ENCODE data around the gene R3HDML.
A peak's percentile ranks its signal among the peaks of the same experiment; 100 is the strongest.
"Not testable (repeated sequence)": the region's sequence is repeated elsewhere in the genome, so short reads cannot be mapped to it uniquely, and the experiment has no call there.

The R3HDML gene

GRCh38 chr20:44310664-44311639 lies 25.9 kb upstream of the R3HDML start, which contains the start of gene FITM2:
FITM2 (minus strand) TSS chr20:44311202; CDS start chr20:44311148, 54 bp downstream.
- TF ChIP-seq ZNF274 (IDR thresholded peaks at IDR 0.05; ENCODE audit: low read depth, low read length) (no peak), SUZ12 (IDR thresholded peaks at IDR 0.05; ENCODE audit: extremely low read depth, insufficient read depth, insufficient read length) (no peak), YY1 (IDR thresholded peaks at IDR 0.05; ENCODE audit: insufficient read depth, insufficient read length) (no peak)
- Histone ChIP-seq H3K9me3 (ENCODE audit: insufficient read depth, low read length) (no peaks in the 10 kb centered on the region), H3K4me3 (ENCODE audit: insufficient read length, low read depth) (peak within 1 kb of the TSS; percentile 99), H3K27me3 (ENCODE audit: insufficient read depth, insufficient read length) (peaks cover 15% of the 10 kb centered on the region), H3K9ac (ENCODE audit: insufficient read length, low read depth) (peak within 1 kb of the TSS; percentile 98), H3K36me3 (ENCODE audit: insufficient read depth, insufficient read length, low read length) (peaks cover 7% of the 10 kb centered on the region), H3K4me1 (ENCODE audit: insufficient read depth, insufficient read length) (peaks cover 4% of the 10 kb centered on the region)
- DNase-seq (ENCODE audit: low read depth, low spot score), result peak; percentile 97

GRCh38 chr20:44314870-44315269 lies 22.0 kb upstream of the R3HDML start:
- peaks cover 3% of the 10 kb centered on the region; the same call in 1 of the 2 replicates for H3K9me3 ChIP-seq (ENCODE audit: insufficient read depth, low read length)
- no peak overlapping the region for H3K9ac ChIP-seq (ENCODE audit: insufficient read length, low read depth)
- H3K27me3 ChIP-seq (ENCODE audit: insufficient read depth, insufficient read length), result peaks cover 15% of the 10 kb centered on the region
- H3K4me1 ChIP-seq (ENCODE audit: insufficient read depth, insufficient read length), result peaks cover 4% of the 10 kb centered on the region
- no peak for TF ChIP-seq YY1 (IDR thresholded peaks at IDR 0.05; ENCODE audit: insufficient read depth, insufficient read length)
- TF ChIP-seq ZNF274 (IDR thresholded peaks at IDR 0.05; ENCODE audit: low read depth, low read length), result no peak
- TF ChIP-seq SUZ12 (IDR thresholded peaks at IDR 0.05; ENCODE audit: extremely low read depth, insufficient read depth, insufficient read length), result no peak
- H3K4me3 ChIP-seq (ENCODE audit: insufficient read length, low read depth), result no peak overlapping the region
- no peak for DNase-seq (ENCODE audit: low read depth, low spot score)
- no peaks in the 10 kb centered on the region for H3K36me3 ChIP-seq (ENCODE audit: insufficient read depth, insufficient read length, low read length)

GRCh38 chr20:44319839-44320422 lies 16.9 kb upstream of the R3HDML start:
- H3K9me3 ChIP-seq (ENCODE audit: insufficient read depth, low read length), result peaks cover 10% of the 10 kb centered on the region; the same call in 1 of the 2 replicates
- no peak overlapping the region for H3K4me3 ChIP-seq (ENCODE audit: insufficient read length, low read depth)
- DNase-seq (ENCODE audit: low read depth, low spot score), result no peak
- H3K36me3 ChIP-seq (ENCODE audit: insufficient read depth, insufficient read length, low read length), result no peaks in the 10 kb centered on the region
- H3K9ac ChIP-seq (ENCODE audit: insufficient read length, low read depth), result no peak overlapping the region
- H3K4me1 ChIP-seq (ENCODE audit: insufficient read depth, insufficient read length), result peaks cover 6% of the 10 kb centered on the region
- TF ChIP-seq YY1 (IDR thresholded peaks at IDR 0.05; ENCODE audit: insufficient read depth, insufficient read length), result no peak
- no peak for TF ChIP-seq SUZ12 (IDR thresholded peaks at IDR 0.05; ENCODE audit: extremely low read depth, insufficient read depth, insufficient read length)
- TF ChIP-seq ZNF274 (IDR thresholded peaks at IDR 0.05; ENCODE audit: low read depth, low read length), result no peak
- no peaks in the 10 kb centered on the region for H3K27me3 ChIP-seq (ENCODE audit: insufficient read depth, insufficient read length)

- Histone ChIP-seq H3K27me3 (ENCODE audit: insufficient read depth, insufficient read length) (no peaks in the 10 kb centered on the region), H3K4me1 (ENCODE audit: insufficient read depth, insufficient read length) (peaks cover 12% of the 10 kb centered on the region), H3K4me3 (ENCODE audit: insufficient read length, low read depth) (no peak overlapping the region), H3K9me3 (ENCODE audit: insufficient read depth, low read length) (peaks cover 10% of the 10 kb centered on the region; the same call in 1 of the 2 replicates), H3K9ac (ENCODE audit: insufficient read length, low read depth) (no peak overlapping the region), H3K36me3 (ENCODE audit: insufficient read depth, insufficient read length, low read length) (no peaks in the 10 kb centered on the region)
- DNase-seq (ENCODE audit: low read depth, low spot score), result peak; percentile 39
- TF ChIP-seq SUZ12 (IDR thresholded peaks at IDR 0.05; ENCODE audit: extremely low read depth, insufficient read depth, insufficient read length), result no peak
Observed at GRCh38 chr20:44324343-44324742, 12.5 kb upstream of the R3HDML start.

GRCh38 chr20:44326391-44327159 lies 10.3 kb upstream of the R3HDML start:
- Histone ChIP-seq H3K9ac (ENCODE audit: insufficient read length, low read depth) (no peak overlapping the region), H3K9me3 (ENCODE audit: insufficient read depth, low read length) (no peaks in the 10 kb centered on the region), H3K36me3 (ENCODE audit: insufficient read depth, insufficient read length, low read length) (no peaks in the 10 kb centered on the region), H3K4me3 (ENCODE audit: insufficient read length, low read depth) (no peak overlapping the region), H3K27me3 (ENCODE audit: insufficient read depth, insufficient read length) (no peaks in the 10 kb centered on the region), H3K4me1 (ENCODE audit: insufficient read depth, insufficient read length) (peaks cover 12% of the 10 kb centered on the region)
- DNase-seq (ENCODE audit: low read depth, low spot score), result no peak
- TF ChIP-seq YY1 (IDR thresholded peaks at IDR 0.05; ENCODE audit: insufficient read depth, insufficient read length), result no peak
- TF ChIP-seq ZNF274 (IDR thresholded peaks at IDR 0.05; ENCODE audit: low read depth, low read length), result no peak
- TF ChIP-seq SUZ12 (IDR thresholded peaks at IDR 0.05; ENCODE audit: extremely low read depth, insufficient read depth, insufficient read length), result no peak

GRCh38 chr20:44327748-44328147 lies 9.1 kb upstream of the R3HDML start:
- DNase-seq (ENCODE audit: low read depth, low spot score); H3K9ac ChIP-seq (ENCODE audit: insufficient read length, low read depth); H3K36me3 ChIP-seq (ENCODE audit: insufficient read depth, insufficient read length, low read length); H3K27me3 ChIP-seq (ENCODE audit: insufficient read depth, insufficient read length); H3K9me3 ChIP-seq (ENCODE audit: insufficient read depth, low read length); H3K4me3 ChIP-seq (ENCODE audit: insufficient read length, low read depth): not testable (repeated sequence)
- peaks cover 12% of the 10 kb centered on the region for H3K4me1 ChIP-seq (ENCODE audit: insufficient read depth, insufficient read length)

GRCh38 chr20:44328428-44328827 lies 8.4 kb upstream of the R3HDML start:
- no peak overlapping the region for H3K4me3 ChIP-seq (ENCODE audit: insufficient read length, low read depth)
- no peak overlapping the region for H3K9ac ChIP-seq (ENCODE audit: insufficient read length, low read depth)
- H3K27me3 ChIP-seq (ENCODE audit: insufficient read depth, insufficient read length), result no peaks in the 10 kb centered on the region
- H3K4me1 ChIP-seq (ENCODE audit: insufficient read depth, insufficient read length), result peaks cover 12% of the 10 kb centered on the region
- H3K36me3 ChIP-seq (ENCODE audit: insufficient read depth, insufficient read length, low read length), result no peaks in the 10 kb centered on the region
- TF ChIP-seq SUZ12 (IDR thresholded peaks at IDR 0.05; ENCODE audit: extremely low read depth, insufficient read depth, insufficient read length) (no peak), YY1 (IDR thresholded peaks at IDR 0.05; ENCODE audit: insufficient read depth, insufficient read length) (no peak), ZNF274 (IDR thresholded peaks at IDR 0.05; ENCODE audit: low read depth, low read length) (no peak)
- no peak for DNase-seq (ENCODE audit: low read depth, low spot score)
- H3K9me3 ChIP-seq (ENCODE audit: insufficient read depth, low read length), result no peaks in the 10 kb centered on the region
